ENCODE data around the gene RAET1E. TPM values are rescaled to one million over a fixed set of nuclear protein-coding genes. Genes with fewer than 3 reads are reported as not detected.

RAET1E gene
- total and polyA plus RNA-seq, 2 donors (not counting 3 experiments of a cell fraction or from before 2014, with no cell fraction given) = 0.04 TPM; not detected in 1

DNA sequence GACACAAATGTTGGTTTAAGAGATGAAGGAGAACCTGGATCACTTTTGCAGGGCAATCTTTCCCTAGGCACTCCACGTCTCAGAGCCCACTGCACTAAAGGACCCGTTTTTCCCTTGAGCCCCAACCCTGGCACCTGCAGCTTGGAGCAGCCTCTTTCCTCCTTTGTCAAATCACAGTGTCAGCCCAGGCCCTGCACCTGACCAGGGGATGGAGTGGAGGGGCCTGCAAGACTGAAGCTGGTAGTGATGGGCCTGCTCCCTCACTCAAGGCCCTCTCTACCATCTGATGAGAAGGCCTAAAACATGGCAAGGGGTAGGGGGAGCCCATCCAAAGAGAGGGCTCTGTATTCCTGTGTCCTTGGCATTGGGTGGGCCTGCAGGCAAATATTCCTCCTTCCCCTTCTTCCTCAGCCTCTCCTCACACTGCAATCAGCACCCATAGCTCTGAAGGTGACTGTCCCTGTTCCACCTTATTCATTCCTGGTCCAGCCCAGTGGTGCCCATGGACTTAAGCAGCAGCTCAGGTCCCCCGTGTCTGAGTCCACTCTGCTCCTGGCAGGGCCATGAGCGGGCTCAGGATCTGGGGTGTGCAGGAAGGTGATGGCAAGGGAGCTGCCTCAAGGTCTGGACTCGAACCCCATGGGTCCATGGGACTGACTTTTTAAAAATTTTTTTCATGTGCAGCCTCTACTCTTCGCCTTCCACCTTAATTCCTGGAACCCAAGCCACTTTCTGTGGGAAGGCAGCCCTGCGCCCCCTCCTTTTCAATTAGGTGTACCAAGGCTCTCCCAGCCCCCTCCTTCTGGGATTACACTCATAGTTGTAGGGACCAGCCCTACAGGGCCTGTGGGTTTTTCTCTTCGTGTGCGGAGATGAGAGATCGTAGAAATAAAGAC is 18.3 kb upstream of the RAET1E start:
- H3K4me1 ChIP-seq (ENCODE audit: control insufficient read depth, extremely low read depth, insufficient read depth, low read length) = no peaks in the 10 kb centered on the region

More for the DNA sequence above, 18.3 kb upstream of the RAET1E start:
- dilution Hi-C loops (cut with MboI; ENCODE audit: extremely low pct_ligation_motif_present, low sequenced_read_pairs) = no loop called here
- no peaks in the 10 kb centered on the region for H4K20me1 ChIP-seq (replicated peaks; ENCODE audit: control insufficient read depth, extremely low read depth, insufficient read depth, low read length)
- ChIA-PET POLR2A (no interaction called here), CTCF (interaction anchor here (1.1 to 2.1 kb wide), 4 partner anchors 10 to 899 kb away, joined by 3 to 7 read pairs (median 4); no protein-coding TSS in a partner anchor)
- H3K4me3 ChIP-seq (replicated peaks in 1 of 3; ENCODE audit: insufficient read depth in 1 of 3, low read depth in 1 of 3, low read length in 3 of 3) = no peak overlapping the region
- H3K79me2 ChIP-seq (ENCODE audit: control insufficient read depth, insufficient read depth, low read length) = no peaks in the 10 kb centered on the region
- H3K9me1 ChIP-seq (replicated peaks; ENCODE audit: control insufficient read depth, extremely low read depth, insufficient read depth, low read length) = no peaks in the 10 kb centered on the region
- no peaks in the 10 kb centered on the region for H3K36me3 ChIP-seq (ENCODE audit: control insufficient read depth in 2 of 2, extremely low read depth in 1 of 2, insufficient read depth in 2 of 2, low read length in 2 of 2)
- no peak for DNase-seq (ENCODE audit: low read depth, low spot score)
- H3K27ac ChIP-seq (ENCODE audit: insufficient read depth, low read depth, low read length) = no peak overlapping the region
- no peak for TF ChIP-seq POLR2A (IDR thresholded peaks at IDR 0.05; ENCODE audit: low read depth, low read length)
- TF ChIP-seq, protein P1, sequence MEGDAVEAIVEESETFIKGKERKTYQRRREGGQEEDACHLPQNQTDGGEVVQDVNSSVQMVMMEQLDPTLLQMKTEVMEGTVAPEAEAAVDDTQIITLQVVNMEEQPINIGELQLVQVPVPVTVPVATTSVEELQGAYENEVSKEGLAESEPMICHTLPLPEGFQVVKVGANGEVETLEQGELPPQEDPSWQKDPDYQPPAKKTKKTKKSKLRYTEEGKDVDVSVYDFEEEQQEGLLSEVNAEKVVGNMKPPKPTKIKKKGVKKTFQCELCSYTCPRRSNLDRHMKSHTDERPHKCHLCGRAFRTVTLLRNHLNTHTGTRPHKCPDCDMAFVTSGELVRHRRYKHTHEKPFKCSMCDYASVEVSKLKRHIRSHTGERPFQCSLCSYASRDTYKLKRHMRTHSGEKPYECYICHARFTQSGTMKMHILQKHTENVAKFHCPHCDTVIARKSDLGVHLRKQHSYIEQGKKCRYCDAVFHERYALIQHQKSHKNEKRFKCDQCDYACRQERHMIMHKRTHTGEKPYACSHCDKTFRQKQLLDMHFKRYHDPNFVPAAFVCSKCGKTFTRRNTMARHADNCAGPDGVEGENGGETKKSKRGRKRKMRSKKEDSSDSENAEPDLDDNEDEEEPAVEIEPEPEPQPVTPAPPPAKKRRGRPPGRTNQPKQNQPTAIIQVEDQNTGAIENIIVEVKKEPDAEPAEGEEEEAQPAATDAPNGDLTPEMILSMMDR (IDR thresholded peaks at IDR 0.05; ENCODE audit: extremely low read depth in 1 of 2, insufficient read depth in 1 of 2, low read depth in 1 of 2, low read length in 2 of 2) = no peak
- no peak for TF ChIP-seq FOS (IDR thresholded peaks at IDR 0.05; ENCODE audit: borderline replicate concordance, insufficient read depth, low read length)
- no peak for TF ChIP-seq EZH2 (IDR thresholded peaks at IDR 0.05; ENCODE audit: borderline replicate concordance, low read depth, low read length, severe bottlenecking)
- no peak for TF ChIP-seq JUN (IDR thresholded peaks at IDR 0.05; ENCODE audit: borderline replicate concordance, insufficient read depth, insufficient read length, low read depth)
- no peak for TF ChIP-seq GATA2 (IDR thresholded peaks at IDR 0.05; ENCODE audit: insufficient read depth, insufficient read length, low read depth, low read length)
- TF ChIP-seq MYC (IDR thresholded peaks at IDR 0.05; ENCODE audit: low read depth, low read length) = no peak
- no peak for TF ChIP-seq POLR2AphosphoS5 (IDR thresholded peaks at IDR 0.05; ENCODE audit: insufficient read depth, low read depth, low read length)
- TF ChIP-seq MAX (IDR thresholded peaks at IDR 0.05; ENCODE audit: insufficient read depth, insufficient read length) = no peak
- no TSS peak for BruUV-seq (replicated peaks)
- intact Hi-C loops (cut with micrococcal nuclease) = no loop called here
- H2AFZ ChIP-seq (ENCODE audit: low read depth, low read length) = no peak overlapping the region
- peaks cover 14 to 15% of the 10 kb centered on the region in 2 experiments for H3K27me3 ChIP-seq (ENCODE audit: control insufficient read depth in 2 of 2, insufficient read depth in 2 of 2, low read length in 2 of 2)
- no peaks in the 10 kb centered on the region for H3K9me3 ChIP-seq (replicated peaks; ENCODE audit: control insufficient read depth, insufficient read depth, low read length)
- H3K4me2 ChIP-seq (ENCODE audit: insufficient read depth, low read length) = no peak overlapping the region
- H3K9ac ChIP-seq (replicated peaks; ENCODE audit: extremely low read depth, insufficient read depth, low read length) = no peak overlapping the region
- FAIRE-seq = no peak
